Glutamatergic neuron (in vitro differentiated cells): ENCODE measurements around the gene DUOXA2. TPM values are rescaled to one million over a fixed set of nuclear protein-coding genes. Genes with fewer than 3 reads are reported as not detected.

Source experiments
- DNase-seq: peaks from one replicate; pipeline ENCODE4 v3.0.0; 2022
- H3K27ac Mint-ChIP-seq: one replicate; pipeline ENCODE4 v1.8.0; 2020; ENCODE audit warnings: mild to moderate bottlenecking, mixed read lengths, inconsistent platforms; ENCODE audit not compliant: unreplicated experiment
- H3K27me3 Mint-ChIP-seq: one replicate; pipeline ENCODE4 v1.8.0; 2020; ENCODE audit warnings: mild to moderate bottlenecking, moderate library complexity, mixed read lengths, inconsistent platforms; ENCODE audit not compliant: unreplicated experiment
- H3K36me3 Mint-ChIP-seq: one replicate; pipeline ENCODE4 v1.8.0; 2020; ENCODE audit warnings: mild to moderate bottlenecking, mixed read lengths, inconsistent platforms; ENCODE audit not compliant: unreplicated experiment
- H3K4me1 Mint-ChIP-seq: one replicate; pipeline ENCODE4 v1.8.0; 2020; ENCODE audit warnings: mild to moderate bottlenecking, low read depth, mixed read lengths, inconsistent platforms; ENCODE audit not compliant: unreplicated experiment
- H3K4me3 Mint-ChIP-seq: one replicate; pipeline ENCODE4 v1.8.0; 2020; ENCODE audit warnings: mild to moderate bottlenecking, mixed read lengths, inconsistent platforms; ENCODE audit not compliant: unreplicated experiment
- H3K9me3 Mint-ChIP-seq: one replicate; pipeline ENCODE4 v1.8.0; 2020; ENCODE audit warnings: mild to moderate bottlenecking, moderate library complexity, mixed read lengths, inconsistent platforms; ENCODE audit not compliant: unreplicated experiment
- CTCF ChIP-seq: fragments of 200-600 bp; sonication (generic); IDR thresholded peaks from one replicate; pipeline ENCODE4 v1.5.0; 2021; ENCODE audit not compliant: partially characterized antibody, unreplicated experiment
- total RNA-seq: library from RNA; stranded (reverse); fragmentation: NEBNext Ultra II Directional; extraction: Animal tissue kit (Norgen Biotek cat#: 25700); gene quantifications from one replicate; pipeline ENCODE4 v1.2.1, GENCODE V29; 2021; ENCODE audit not compliant: unreplicated experiment

DUOXA2 gene
- total RNA-seq, 1 donor from 2014 or later: not detected

GRCh38 chr15:45083223-45083622 is 30.9 kb upstream of the DUOXA2 start:
- Mint-ChIP-seq H3K4me3 (no peak overlapping the region), H3K27me3 (peaks cover 4% of the 10 kb centered on the region)

DNA sequence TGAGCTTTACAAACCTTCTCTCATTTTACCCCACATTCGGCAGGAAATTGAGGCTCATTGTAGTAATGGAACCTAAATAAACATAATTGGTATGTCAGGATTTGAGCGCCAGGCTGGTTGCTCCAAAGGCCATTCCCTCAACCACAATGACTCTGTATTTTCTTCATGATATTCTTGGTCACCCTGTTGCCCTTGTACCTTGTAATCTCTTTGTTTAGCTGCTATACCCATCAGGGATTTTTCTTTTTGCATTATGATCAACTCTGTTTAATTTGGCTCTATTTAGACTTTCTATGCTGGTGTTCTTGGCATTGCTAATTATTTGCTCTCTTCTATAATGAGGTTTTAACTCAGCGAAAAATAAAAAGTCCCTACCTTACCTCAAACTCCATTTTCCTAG is 30.0 kb upstream of the DUOXA2 start:
- H3K4me3 Mint-ChIP-seq: no peak overlapping the region
- no peak for TF ChIP-seq CTCF
- peaks cover 7% of the 10 kb centered on the region for H3K4me1 Mint-ChIP-seq
- H3K36me3 Mint-ChIP-seq: no peaks in the 10 kb centered on the region
- peaks cover 4% of the 10 kb centered on the region for H3K9me3 Mint-ChIP-seq
- peaks cover 4% of the 10 kb centered on the region for H3K27me3 Mint-ChIP-seq
- DNase-seq: no peak
- no peak overlapping the region for H3K27ac Mint-ChIP-seq

More at GRCh38 chr15:45083223-45083622, 30.9 kb upstream of the DUOXA2 start:
- Mint-ChIP-seq H3K9me3 (peaks cover 5% of the 10 kb centered on the region), H3K4me1 (peaks cover 14% of the 10 kb centered on the region), H3K36me3 (no peaks in the 10 kb centered on the region), H3K27ac (no peak overlapping the region)
- no peak for DNase-seq
- TF ChIP-seq CTCF: no peak

DNA sequence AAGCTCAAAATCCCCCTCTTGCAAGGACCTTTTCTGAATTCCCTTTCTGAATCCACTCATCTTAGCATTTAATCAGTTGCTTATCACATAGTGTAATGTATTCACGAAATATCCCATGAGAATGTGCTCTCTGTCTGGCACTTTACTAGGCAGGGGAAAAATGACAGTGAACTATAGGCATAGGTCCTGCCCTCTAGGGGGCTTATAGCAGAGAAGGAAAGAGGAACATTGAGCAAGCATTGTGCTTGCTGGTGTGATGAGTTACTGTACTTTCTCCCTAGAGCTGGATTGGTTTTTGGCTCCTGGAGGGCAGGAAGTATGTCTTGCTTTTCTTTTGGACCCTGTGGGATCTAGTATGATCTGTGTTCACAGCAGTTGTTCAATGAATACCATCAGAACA is 26.6 kb upstream of the DUOXA2 start:
- TF ChIP-seq CTCF: no peak
- Mint-ChIP-seq H3K4me3 (no peak overlapping the region), H3K27me3 (peaks cover 3% of the 10 kb centered on the region), H3K9me3 (peaks cover 2% of the 10 kb centered on the region), H3K36me3 (peaks cover 4% of the 10 kb centered on the region), H3K4me1 (no peaks in the 10 kb centered on the region), H3K27ac (no peak overlapping the region)
- DNase-seq: no peak

DNA sequence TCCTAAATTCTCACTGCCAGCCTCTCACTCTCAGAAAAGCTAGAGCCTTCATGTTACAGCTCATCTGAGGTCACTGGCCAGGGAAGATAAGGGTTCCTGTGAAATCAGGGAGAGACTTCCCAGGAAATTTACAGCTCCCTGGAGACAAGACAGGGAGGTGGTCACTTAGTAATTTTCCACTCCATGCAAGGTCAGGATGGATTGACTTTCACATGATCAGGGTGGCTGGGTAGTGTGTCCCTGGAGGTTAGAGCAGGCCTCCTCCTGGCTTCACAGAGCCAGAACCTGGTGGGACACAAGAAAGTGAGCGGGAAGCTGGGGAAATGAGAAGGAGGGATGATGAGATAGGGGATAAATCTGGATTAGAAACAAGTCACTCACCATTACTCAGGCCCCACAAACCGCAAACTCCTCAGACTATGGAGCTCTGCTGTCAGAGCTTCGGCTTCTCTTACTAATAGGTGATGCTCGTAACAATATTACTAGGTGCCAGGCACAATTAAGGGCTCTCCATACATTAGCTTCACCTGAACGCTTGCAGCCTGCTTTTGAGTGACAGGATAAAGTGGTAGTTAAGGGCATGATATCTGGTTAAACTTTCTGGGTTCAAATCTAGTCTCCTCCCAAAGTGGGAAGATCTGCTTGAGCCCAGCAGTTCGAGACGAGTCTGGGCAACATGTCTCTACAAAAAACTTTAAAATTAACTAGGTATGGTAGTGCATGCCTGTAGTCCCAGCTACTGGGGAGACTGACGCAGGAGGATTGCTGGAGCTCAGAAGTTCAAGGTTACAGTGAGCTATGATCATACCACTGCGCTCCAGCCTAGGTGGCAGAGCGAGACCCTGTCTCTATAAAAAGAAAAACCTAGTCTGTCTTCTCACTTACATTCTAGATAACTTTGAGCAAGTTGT is 25.1 kb upstream of the DUOXA2 start:
- Mint-ChIP-seq H3K36me3 (peaks cover 9% of the 10 kb centered on the region), H3K27ac (no peak overlapping the region), H3K9me3 (no peaks in the 10 kb centered on the region), H3K4me3 (no peak overlapping the region), H3K27me3 (peaks cover 3% of the 10 kb centered on the region), H3K4me1 (no peaks in the 10 kb centered on the region)
- TF ChIP-seq CTCF: no peak
- DNase-seq: no peak

- Mint-ChIP-seq H3K36me3 (peaks cover 9% of the 10 kb centered on the region), H3K27ac (no peak overlapping the region), H3K4me3 (no peak overlapping the region), H3K9me3 (no peaks in the 10 kb centered on the region), H3K27me3 (peaks cover 3% of the 10 kb centered on the region), H3K4me1 (no peaks in the 10 kb centered on the region)
- DNase-seq: no peak
- TF ChIP-seq CTCF: no peak
These were observed 24.3 kb upstream of the DUOXA2 start for GRCh38 chr15:45089712-45090373.
